8988T (cell line): Measurements from ENCODE around the gene EXOC6.

Source experiments
- DNase-seq: peaks from one replicate; pipeline ENCODE4 v3.0.0; 2011

The EXOC6 gene

GRCh38 chr10:92834986-92835385 is 13.3 kb upstream of the EXOC6 start:
- no peak for DNase-seq

- DNase-seq: no peak
These were observed 10.9 kb upstream of the EXOC6 start for GRCh38 chr10:92837456-92837855.

- peak; percentile 23 for DNase-seq
These were observed 8.9 kb upstream of the EXOC6 start for GRCh38 chr10:92839191-92840085.

GRCh38 chr10:92844746-92845145 is 3.6 kb upstream of the EXOC6 start:
- no peak for DNase-seq

DNA sequence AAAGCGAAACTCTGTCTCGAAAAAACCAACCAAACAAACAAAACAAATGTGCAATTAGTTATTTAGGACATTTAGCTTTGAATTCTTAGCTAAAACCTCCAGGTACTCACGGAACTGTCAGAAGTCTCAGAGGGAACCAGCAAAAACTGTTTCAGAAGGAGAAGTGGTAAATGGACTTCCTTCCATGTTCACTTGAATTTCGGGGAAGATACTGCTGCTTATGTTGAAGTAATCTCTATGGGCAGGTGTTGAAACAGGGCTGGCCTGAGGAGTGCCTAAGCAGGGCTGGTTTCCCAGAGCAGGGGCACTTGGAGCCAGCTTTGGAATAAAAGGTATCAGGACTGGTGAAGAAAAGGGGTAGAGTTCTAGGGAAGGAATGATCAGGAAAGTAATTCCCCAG is 2.4 kb upstream of the EXOC6 start:
- DNase-seq: no peak

DNA sequence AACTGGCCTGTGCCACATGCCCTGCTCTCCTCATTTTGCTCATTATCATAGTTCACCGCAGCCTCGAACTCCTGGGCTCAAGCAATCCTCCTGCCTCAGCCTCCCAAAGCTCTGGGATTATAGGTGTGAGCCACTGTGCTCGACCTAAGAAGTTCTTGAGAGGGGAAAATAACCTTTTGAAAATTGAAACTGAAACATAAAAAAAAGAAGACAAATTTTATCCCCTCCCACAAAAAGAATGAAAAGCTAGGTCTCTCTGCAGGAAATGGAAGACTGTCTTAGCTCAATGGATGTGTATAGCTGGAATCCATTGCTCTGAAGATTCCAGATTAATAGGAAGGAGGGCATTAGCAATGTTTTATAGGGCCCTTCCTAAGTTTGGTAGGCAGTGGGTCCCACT is 2.0 kb upstream of the EXOC6 start:
- no peak for DNase-seq

DNA sequence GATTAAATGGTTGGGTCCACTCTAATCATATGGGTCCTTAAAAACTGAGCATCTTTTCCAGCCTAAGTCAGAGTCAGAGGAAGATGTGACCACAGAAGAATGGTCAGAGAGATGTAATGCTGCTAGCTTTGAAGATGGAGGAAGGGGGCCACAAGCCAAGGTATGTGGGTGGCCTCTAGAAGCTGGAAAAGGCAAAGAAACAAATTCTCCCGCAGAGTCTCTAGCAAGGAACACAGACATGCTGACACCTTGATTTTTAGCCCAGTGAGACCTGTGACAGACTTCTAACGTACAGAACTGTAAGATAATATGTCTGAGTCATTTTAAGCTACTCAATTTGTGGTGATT is 1.5 kb upstream of the EXOC6 start:
- no peak for DNase-seq

GRCh38 chr10:92847202-92847864 is 987 bp upstream of the EXOC6 start:
- DNase-seq: no peak

- no peak for DNase-seq
These were observed 281 bp upstream of the EXOC6 start for GRCh38 chr10:92848037-92848440.

GRCh38 chr10:92849234-92849525 is 860 bp downstream of the EXOC6 start:
- DNase-seq: no peak

GRCh38 chr10:92849576-92850090 is 1.3 kb downstream of the EXOC6 start:
- no peak for DNase-seq

- DNase-seq: no peak
These were observed 1.9 kb downstream of the EXOC6 start for GRCh38 chr10:92850185-92850584.

DNA sequence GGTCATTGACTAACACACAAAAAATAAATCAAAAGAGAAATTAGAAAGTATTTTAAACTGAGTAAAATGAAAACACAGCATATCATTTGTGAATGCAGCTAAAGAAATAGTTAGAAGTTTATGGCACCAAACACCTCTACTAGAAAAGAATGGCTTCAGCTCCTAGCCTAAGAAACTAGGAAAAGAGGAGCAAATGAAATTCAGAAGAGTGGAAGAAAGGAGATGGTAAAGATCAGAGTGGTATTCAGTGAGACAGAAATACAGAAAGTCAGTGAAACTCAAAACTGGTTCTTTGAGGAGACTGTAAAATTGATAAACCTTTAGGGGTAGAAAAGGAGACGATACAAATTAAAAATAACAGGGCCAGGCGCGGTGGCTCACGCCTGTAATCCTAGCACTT is 2.7 kb downstream of the EXOC6 start:
- DNase-seq: no peak

- DNase-seq: no peak
These were observed 7.2 kb downstream of the EXOC6 start for GRCh38 chr10:92855560-92855959.

DNA sequence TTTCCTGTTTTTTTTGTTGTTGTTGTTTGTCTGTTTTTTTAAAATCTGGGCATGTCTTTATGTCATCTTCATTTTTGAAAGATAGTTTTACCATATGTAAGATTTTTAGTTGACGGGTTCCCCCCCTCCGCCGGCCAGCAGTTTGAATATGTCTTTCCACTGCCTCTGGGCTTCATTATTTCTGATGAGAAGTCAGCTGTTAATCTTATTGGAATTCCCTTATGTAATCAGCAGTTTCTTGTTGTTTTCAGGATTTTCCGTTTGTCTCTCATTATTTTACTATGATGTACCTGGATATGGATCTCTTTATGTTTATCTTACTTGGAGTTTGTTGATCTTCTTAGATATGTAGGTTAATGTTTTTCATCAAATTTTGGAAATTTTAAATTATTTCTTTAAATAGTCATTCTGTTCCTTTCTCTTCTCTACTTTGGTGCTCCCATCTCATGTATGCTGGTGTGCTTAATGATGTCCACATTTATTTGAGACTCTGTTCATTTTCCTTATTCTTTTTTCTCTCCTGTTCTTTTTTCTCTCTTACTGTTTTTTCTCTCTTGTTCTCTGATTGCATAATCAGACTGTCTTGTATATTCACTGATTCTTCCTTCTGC is 9.7 kb downstream of the EXOC6 start:
- DNase-seq: no peak

DNA sequence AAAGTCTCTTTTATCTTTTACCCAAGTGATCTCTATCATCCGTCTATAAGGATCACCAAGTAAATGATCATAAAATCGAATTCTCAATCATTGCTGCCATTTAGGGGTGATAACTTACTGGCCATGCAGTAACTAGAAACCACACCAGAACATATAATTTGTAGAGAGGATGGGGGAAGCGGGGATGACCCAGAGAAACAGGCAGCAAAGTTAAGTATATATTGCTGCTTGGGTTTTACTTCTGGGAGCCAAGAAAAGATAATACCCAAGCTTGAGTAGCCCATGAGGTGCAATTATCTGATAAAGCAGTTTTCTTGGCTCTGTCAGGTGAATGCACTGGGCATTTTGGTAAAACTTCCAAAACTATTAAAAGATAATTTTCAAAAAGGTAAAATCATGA is 18.9 kb downstream of the EXOC6 start:
- no peak for DNase-seq

DNA sequence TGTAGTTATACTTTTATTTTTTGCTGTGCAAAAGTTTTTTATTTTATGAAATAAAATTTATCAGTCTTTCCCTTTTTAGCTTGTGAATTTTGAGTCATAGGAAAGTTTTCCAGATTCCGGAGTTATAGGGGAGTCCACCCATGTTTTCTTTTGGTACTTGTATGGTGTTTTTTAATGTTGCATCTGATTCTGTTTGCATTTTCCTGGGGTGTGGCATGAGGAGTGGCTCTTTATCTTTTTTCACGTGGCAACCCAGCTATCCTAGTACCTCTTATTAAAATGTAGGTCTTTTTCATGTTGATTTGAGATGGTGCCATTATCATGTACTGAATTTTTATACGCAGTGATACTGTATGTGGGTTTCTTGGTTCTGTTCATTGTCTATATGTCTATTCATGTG is 19.7 kb downstream of the EXOC6 start:
- no peak for DNase-seq

- no peak for DNase-seq
These were observed 20.2 kb downstream of the EXOC6 start for GRCh38 chr10:92868557-92868956.

DNA sequence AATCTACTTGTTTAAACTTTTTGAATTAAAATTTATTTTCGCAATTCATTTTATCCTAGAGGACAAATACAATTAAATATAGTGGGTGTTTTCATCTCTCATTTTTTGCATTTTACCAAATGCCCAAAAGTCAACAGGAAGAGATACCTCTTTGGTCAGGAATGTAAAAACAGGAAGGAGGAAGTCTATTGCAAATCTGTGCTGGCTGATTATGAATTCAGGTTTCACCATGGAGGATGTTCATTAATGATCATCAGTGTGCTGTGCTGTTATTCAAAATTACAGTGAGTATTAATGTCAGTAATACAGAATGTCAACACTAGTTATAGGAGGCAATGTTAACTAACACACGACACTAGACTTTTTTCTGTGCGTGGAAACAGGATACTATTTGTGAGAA is 24.7 kb downstream of the EXOC6 start:
- DNase-seq: no peak

DNA sequence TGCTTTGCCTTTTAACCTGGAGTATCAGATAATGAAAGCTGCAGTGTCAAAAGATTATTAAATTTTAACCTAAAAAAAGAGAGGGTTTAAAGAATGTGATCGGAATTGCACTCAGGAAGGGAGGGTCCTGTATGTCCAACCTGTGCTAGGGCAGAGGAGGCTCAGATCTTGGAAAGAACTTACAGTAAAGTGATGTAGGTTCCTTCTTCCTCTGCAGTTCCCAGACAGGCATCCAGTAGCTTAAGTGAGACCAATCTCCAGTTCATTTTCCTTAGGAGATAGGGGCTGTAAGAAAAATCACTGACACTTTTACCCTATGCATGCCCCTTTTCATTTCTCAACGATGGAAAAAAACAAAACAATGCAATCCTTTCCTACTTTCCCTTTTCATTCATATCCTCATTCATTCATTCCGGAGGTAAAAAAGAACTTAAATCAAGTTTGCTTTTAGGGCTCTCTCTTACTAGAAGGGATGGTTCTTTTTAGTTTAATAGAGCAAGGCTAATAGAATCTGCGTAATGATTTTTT is 28.3 kb downstream of the EXOC6 start:
- no peak for DNase-seq

- DNase-seq: no peak
These were observed 32.0 kb downstream of the EXOC6 start for GRCh38 chr10:92880233-92880861.

DNA sequence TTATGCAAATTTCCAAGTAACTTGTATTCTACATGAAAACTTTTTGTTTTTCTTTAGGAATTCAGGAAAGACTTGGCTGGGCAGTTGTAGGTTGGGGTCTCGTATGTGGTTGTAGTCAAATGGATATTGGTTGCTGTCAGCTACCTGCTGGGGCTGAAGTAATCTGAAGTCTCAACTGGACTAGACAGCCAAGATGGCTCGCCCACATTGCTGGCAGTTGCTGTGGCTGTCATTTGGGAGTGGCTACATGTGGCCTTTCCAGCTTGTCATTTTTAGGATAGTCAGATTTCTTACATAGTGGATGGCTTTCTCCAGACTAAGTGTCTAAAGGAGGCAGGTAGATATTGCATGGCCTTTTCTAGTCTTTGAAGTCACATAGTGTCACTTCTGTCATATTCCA is 32.6 kb downstream of the EXOC6 start:
- DNase-seq: no peak

- no peak for DNase-seq
These were observed 38.1 kb downstream of the EXOC6 start for GRCh38 chr10:92886334-92886961.
